PC-9 (cell line): Measurements from ENCODE around the gene E2F6. TPM values are rescaled to one million over a fixed set of nuclear protein-coding genes. Genes with fewer than 3 reads are reported as not detected.

ENCODE experiments used
- BruUV-seq: library from RNA; stranded (reverse); fragments of 400-500 nt; replicated peaks from 2 replicates; lab custom pipeline; 2021; lab: Mats Ljungman, UMichigan
- CTCF ChIA-PET: fragments of 300-600 bp; sonication (Branson Sonifier 250); formaldehyde crosslinking; loops from one replicate; lab custom pipeline; 2022; ENCODE audit warnings: antibody characterized with exemption; lab: Charles Lee
- POLR2A ChIA-PET: fragments of 300-600 bp; sonication (Branson Sonifier 250); formaldehyde crosslinking; loops from one replicate; lab custom pipeline; 2022; ENCODE audit warnings: antibody characterized with exemption; ENCODE audit not compliant: unreplicated experiment; lab: Charles Lee
- DNase-seq, 2 experiments: peaks; one replicate each; pipeline versions ENCODE4 v3.0.0 to v3.0.0-alpha.2; 2015 to 2022; ENCODE audit warnings: mixed read lengths in 1 of 2
- H2AFZ ChIP-seq: fragments of 200-600 bp; sonication (generic); 2 replicates; pipeline ENCODE4 v1.8.1; 2017; ENCODE audit warnings: antibody characterized with exemption
- H3F3A ChIP-seq: fragments of 200-600 bp; sonication (generic); 2 replicates; pipeline ENCODE4 v1.8.1; 2017; ENCODE audit warnings: antibody characterized with exemption, mild to moderate bottlenecking, low read depth; ENCODE audit not compliant: insufficient read depth
- H3K27ac ChIP-seq: fragments of 200-600 bp; sonication (generic); 2 replicates; pipeline ENCODE4 v1.6.1; 2016; ENCODE audit warnings: mixed run types
- H3K27me3 ChIP-seq: fragments of 200-600 bp; sonication (generic); 2 replicates; pipeline ENCODE4 v1.6.1; 2016; ENCODE audit warnings: low read depth, mixed run types; ENCODE audit not compliant: insufficient read depth
- H3K36me3 ChIP-seq: fragments of 200-600 bp; sonication (generic); 2 replicates; pipeline ENCODE4 v1.6.1; 2016; ENCODE audit warnings: low read depth, mixed run types
- H3K4me1 ChIP-seq: fragments of 200-600 bp; sonication (generic); replicated peaks from 2 replicates; pipeline ENCODE4 v1.6.1; 2016; ENCODE audit warnings: mixed run types; ENCODE audit not compliant: insufficient read depth
- H3K4me2 ChIP-seq: fragments of 200-600 bp; sonication (generic); 2 replicates; pipeline ENCODE4 v1.6.1; 2017; ENCODE audit warnings: mixed run types
- H3K4me3 ChIP-seq: fragments of 200-600 bp; sonication (generic); 2 replicates; pipeline ENCODE4 v1.6.1; 2016; ENCODE audit warnings: mixed run types
- H3K79me2 ChIP-seq: fragments of 200-600 bp; sonication (generic); 2 replicates; pipeline ENCODE4 v1.6.1; 2017; ENCODE audit warnings: low read depth, mixed run types
- H3K9me2 ChIP-seq: fragments of 200-600 bp; sonication (generic); 2 replicates; pipeline ENCODE4 v1.8.1; 2017; ENCODE audit warnings: mild to moderate bottlenecking; ENCODE audit not compliant: insufficient read depth
- H3K9me3 ChIP-seq: fragments of 200-600 bp; sonication (generic); 2 replicates; pipeline ENCODE4 v1.8.1; 2016; ENCODE audit warnings: low read depth; ENCODE audit not compliant: insufficient read depth
- H4K20me1 ChIP-seq: fragments of 200-600 bp; sonication (generic); 2 replicates; pipeline ENCODE4 v1.8.1; 2017; ENCODE audit not compliant: insufficient read depth
- EZH2 ChIP-seq: fragments of 200-600 bp; sonication (generic); IDR thresholded peaks from 2 replicates; pipeline ENCODE4 v1.8.0; 2017; ENCODE audit warnings: antibody characterized with exemption, low read depth
- intact Hi-C: fragments of 100-400 bp; cut with micrococcal nuclease; formaldehyde crosslinking; loops from one replicate; pipeline ENCODE4 v1.10.0; 2022; ENCODE audit not compliant: unreplicated experiment
- total RNA-seq: library from RNA; stranded (reverse); gene quantifications from 2 replicates; pipeline ENCODE4 v1.2.3, GENCODE V29; 2021
- TF ChIP-seq, protein P1 (sequence below): fragments of 200-600 bp; sonication (generic); conservative IDR thresholded peaks from 2 replicates; pipeline ENCODE4 v1.6.1; 2017; ENCODE audit warnings: mixed run types, antibody characterized with exemption, mild to moderate bottlenecking, moderate library complexity

The E2F6 gene
- total RNA-seq, 1 experiment from 2014 or later, result 15.2 TPM

DNA sequence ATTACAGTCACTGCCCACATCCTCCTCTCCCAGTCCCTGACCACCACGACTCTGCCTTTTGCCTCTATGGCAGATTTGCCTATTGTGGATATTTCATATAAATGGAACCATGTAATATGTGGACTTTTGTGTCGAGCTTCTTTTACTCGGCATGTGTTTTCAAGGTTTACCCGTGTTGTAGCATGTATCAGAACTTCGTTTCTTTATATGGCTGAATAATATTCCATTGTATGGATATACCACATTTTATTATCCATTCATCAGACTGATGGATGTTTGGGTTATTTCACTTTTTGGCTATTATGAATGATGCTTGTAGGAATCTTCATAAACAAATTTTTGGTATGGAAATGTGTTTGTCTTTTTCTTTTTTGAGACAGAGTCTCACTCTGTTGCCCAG is 24.2 kb upstream of the E2F6 start:
- Histone ChIP-seq H3K4me3 (no peak overlapping the region), H3K4me2 (no peak overlapping the region), H4K20me1 (no peaks in the 10 kb centered on the region), H3F3A (no peaks in the 10 kb centered on the region), H3K36me3 (no peaks in the 10 kb centered on the region), H3K9me2 (no peaks in the 10 kb centered on the region), H3K79me2 (no peaks in the 10 kb centered on the region), H3K4me1 (no peaks in the 10 kb centered on the region), H3K27ac (no peak overlapping the region), H3K9me3 (no peaks in the 10 kb centered on the region), H3K27me3 (peaks cover 56% of the 10 kb centered on the region; the same call in 1 of the 2 replicates), H2AFZ (no peak overlapping the region)
- POLR2A ChIA-PET, result no interaction called here
- no peak for DNase-seq
- no peak for TF ChIP-seq EZH2
- TF ChIP-seq, protein P1, sequence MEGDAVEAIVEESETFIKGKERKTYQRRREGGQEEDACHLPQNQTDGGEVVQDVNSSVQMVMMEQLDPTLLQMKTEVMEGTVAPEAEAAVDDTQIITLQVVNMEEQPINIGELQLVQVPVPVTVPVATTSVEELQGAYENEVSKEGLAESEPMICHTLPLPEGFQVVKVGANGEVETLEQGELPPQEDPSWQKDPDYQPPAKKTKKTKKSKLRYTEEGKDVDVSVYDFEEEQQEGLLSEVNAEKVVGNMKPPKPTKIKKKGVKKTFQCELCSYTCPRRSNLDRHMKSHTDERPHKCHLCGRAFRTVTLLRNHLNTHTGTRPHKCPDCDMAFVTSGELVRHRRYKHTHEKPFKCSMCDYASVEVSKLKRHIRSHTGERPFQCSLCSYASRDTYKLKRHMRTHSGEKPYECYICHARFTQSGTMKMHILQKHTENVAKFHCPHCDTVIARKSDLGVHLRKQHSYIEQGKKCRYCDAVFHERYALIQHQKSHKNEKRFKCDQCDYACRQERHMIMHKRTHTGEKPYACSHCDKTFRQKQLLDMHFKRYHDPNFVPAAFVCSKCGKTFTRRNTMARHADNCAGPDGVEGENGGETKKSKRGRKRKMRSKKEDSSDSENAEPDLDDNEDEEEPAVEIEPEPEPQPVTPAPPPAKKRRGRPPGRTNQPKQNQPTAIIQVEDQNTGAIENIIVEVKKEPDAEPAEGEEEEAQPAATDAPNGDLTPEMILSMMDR, result no peak
- no TSS peak for BruUV-seq
- intact Hi-C loops, result no loop called here
- CTCF ChIA-PET, result no interaction called here

DNA sequence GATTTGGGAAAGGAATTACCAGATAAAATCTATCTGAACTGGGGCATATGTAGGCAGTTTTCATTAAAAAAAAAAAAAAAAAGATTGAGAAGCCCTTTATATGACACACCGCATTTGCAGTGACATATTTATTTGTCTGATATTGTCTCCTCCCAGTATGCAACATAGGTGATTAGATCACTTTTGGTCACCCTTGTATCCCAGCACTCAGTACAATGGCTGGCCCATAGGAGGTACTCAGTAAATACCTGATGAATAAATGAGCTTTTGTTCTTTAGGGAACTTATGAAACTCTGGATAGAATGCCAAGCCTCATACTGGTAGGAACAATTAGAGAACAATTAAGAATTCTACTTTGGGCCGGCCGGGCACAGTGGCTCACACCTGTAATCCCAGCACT is 22.8 kb upstream of the E2F6 start:
- no TSS peak for BruUV-seq
- intact Hi-C loops, result no loop called here
- Histone ChIP-seq H3F3A (peaks cover 4% of the 10 kb centered on the region; the same call in 1 of the 2 replicates), H3K27ac (no peak overlapping the region), H3K27me3 (peaks cover 42% of the 10 kb centered on the region; the same call in 1 of the 2 replicates), H2AFZ (no peak overlapping the region), H3K79me2 (no peaks in the 10 kb centered on the region), H3K9me3 (no peaks in the 10 kb centered on the region), H3K36me3 (no peaks in the 10 kb centered on the region), H3K4me1 (no peaks in the 10 kb centered on the region), H4K20me1 (no peaks in the 10 kb centered on the region), H3K9me2 (no peaks in the 10 kb centered on the region), H3K4me2 (no peak overlapping the region), H3K4me3 (no peak overlapping the region)
- peak in 1 of 2 experiments; percentile 46 for DNase-seq
- TF ChIP-seq EZH2, result no peak
- TF ChIP-seq, protein P1, result no peak
- ChIA-PET CTCF (no interaction called here), POLR2A (interaction anchor here (0.6 kb wide), 1 partner anchor 446 kb away, joined by 3 read pairs; no protein-coding TSS in a partner anchor)

DNA sequence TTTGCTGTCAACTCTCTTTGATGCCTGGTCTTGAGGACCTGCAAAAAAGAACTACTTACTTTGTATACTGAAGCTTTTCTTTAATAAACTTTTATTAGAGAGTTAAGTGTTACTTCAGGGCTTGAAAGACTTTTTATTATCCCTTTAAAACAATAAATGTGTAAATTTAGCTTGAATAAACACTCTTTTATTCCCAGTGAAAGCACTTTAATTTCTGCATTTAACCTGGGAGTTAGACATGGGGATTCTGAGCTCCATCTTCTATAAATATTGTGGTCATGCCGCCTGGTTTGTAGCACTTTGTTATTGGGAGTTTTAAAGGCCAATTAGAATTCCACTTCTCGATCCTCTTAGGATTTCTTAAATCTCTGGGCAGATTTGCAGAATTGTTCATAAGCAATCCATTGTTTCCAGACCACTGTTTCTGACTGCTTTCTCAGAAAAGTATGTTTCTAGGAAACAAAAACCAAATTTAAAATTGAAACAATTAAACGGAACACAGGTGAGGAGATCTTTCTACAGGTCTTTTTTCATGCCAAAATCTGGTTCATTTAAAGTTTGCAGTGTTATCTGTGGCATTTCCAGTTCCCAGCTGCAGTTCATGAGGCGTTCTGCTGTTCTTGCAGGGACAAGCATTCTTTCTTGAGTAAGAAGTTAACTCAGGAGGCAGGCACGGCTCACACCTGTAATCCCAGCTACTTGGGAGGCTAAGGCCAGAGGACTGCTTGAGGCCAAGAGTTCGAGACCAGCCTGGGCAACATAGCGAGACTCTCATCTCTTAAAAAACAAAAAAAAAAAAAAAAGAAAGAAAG is 18.1 kb upstream of the E2F6 start:
- ChIA-PET CTCF (interaction anchor here (0.7 kb wide), 1 partner anchor 199 kb away, joined by 3 read pairs; no protein-coding TSS in a partner anchor), POLR2A (interaction anchor here (0.7 kb wide), 1 partner anchor 154 kb away, joined by 6 read pairs; no protein-coding TSS in a partner anchor)
- DNase-seq, result no peak
- no peaks in the 10 kb centered on the region for H3K9me3 ChIP-seq
- TF ChIP-seq, protein P1, result no peak
- TF ChIP-seq EZH2, result no peak
- H3K36me3 ChIP-seq, result no peaks in the 10 kb centered on the region
- H3K9me2 ChIP-seq, result no peaks in the 10 kb centered on the region
- H2AFZ ChIP-seq, result no peak overlapping the region
- BruUV-seq, result no TSS peak
- no peak overlapping the region for H3K4me3 ChIP-seq
- intact Hi-C loops, result no loop called here
- peaks cover 13% of the 10 kb centered on the region; the same call in 1 of the 2 replicates for H3K27me3 ChIP-seq
- no peak overlapping the region for H3K27ac ChIP-seq
- H4K20me1 ChIP-seq, result no peaks in the 10 kb centered on the region
- no peaks in the 10 kb centered on the region for H3K4me1 ChIP-seq
- no peaks in the 10 kb centered on the region for H3K79me2 ChIP-seq
- H3F3A ChIP-seq, result peaks cover 5% of the 10 kb centered on the region; the same call in 1 of the 2 replicates
- no peak overlapping the region for H3K4me2 ChIP-seq
